SK-N-DZ (cell line): ENCODE measurements around the gene TNNT1.

Experiments
- DNase-seq: peaks from one replicate; pipeline ENCODE4 v3.0.0-alpha.2; 2015; ENCODE audit warnings: low spot score
- small RNA-seq, 2 experiments: library from RNA; depleted of rRNA; stranded (forward); fragments of <200 nt; gene quantifications; one replicate each; pipeline ENCODE3, GENCODE V24; 2014

The TNNT1 gene

DNA sequence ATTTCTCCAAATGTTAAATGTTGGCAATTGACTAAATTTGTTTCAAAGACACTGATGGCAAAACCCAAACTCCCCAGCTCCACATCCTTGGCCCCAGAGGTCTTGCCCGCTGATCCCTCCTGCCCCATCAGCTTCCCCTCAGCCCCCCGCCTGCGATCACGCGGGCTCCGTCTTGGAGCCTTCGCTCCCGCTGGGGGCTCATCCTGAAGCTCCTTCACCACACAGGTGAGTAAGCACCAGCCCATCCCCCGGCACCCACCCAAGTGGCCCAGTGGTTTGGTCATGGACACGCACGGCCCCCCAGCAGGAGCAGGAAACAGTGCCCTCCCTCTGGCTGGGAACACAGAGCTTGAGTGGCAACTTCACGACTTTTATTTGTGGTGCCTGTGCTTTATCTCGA lies 58.4 kb downstream of the TNNT1 start:
- DNase-seq: no peak

DNA sequence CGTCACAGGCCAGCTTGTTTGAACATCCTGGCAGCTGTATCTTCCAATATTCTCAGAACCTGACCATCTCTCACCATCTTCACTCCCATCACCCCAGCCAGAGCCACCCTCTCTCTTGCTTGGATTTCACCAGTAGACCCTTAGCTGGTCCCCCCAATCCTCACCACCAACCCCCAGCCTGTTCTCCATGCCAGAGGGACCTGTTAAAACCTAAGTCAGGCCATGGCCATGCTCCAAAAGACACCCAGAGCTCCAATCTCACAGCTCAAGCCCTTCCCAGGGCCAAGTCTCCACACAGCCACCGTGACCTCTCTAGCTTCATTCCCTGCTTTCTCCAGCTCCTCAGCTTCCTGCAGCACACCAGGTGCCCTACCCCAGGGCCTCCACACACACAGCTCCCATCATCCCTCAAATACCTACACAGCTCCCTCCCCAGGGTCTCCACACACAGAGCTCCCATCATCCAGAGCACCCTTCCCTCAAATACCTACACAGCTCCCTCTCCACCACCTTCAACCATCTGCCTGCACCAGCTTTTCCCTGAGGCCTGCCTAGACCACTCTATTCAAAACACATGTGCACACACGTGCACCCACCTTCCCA lies 59.6 kb downstream of the TNNT1 start:
- no peak for DNase-seq

DNA sequence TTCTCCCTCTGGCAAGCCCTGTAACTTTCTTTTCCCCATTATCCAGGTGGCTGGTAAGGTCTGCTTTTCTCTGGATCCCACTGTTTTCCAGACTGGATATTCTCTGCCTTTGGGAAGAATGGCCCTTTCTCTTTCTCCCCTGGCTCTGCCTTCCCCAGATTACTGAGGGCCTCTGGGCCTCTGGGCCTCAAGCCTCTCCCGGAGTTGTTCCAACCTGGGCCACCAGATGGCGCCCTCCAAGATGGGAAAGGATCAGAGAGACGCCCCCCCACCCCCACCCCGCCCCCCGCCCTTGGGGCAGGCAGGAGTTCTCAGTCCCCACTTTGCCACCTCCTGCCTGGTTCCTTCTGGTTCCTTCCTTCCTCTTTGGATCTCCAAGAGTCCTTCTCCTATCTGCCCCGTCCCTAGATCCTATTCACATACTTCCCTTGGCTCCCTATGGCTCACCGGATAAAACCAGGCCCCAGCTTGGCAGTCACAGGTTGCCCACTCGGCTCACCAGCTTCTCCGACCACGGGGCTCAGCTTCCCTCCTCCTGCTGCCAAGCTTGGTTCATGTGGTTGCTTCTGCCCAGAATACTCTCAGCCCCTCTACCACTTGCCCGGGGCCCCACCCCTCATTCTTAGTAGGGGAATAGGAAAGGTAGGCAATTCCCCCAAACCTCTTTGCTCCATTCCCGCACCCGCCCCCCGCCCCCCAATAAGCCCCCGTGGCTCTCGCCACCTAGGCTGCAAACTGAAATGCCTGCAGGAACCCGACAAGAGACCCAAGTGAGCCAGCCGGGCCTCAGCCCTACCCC lies 60.3 kb downstream of the TNNT1 start:
- peak; percentile 54 for DNase-seq

DNA sequence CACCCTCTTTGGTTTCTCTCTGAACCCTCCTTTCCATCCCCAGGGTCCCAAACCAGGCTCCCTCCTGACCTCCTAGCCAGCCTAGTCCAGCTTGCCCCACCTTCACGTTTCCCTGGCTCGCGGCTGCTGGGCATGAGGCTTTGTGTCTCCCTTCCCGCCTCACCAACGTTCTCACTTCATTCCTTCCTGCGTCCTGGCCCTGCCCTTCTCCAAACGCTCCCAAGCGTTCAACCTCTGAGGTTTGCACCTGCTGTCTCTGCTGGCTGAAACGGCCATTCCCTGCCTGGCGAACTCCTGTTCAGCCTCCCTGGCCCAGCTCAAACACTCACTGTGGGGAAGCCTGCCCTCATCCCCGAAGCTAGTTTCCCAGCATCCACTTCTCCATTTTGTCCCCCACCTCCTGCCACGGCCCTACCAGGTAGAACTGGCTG lies 61.0 kb downstream of the TNNT1 start:
- no peak for DNase-seq

DNA sequence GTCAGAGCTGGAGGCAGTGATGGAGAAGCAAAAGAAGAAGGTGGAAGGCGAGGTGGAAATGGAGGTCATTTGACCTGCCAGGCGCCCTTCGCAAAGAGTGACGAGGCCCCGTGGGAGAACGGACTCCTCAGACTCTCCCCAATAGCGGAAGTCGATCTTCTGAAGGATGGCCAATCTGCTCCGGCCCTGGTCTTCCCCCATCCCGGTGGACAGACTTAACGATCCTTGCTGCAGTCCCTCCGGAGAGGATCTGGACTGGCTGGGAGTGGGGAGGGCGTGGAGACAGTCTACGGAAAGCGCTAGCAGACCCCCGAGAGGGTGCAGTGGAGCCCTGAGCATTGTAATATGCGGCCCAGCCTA lies 61.5 kb downstream of the TNNT1 start:
- no peak for DNase-seq

DNA sequence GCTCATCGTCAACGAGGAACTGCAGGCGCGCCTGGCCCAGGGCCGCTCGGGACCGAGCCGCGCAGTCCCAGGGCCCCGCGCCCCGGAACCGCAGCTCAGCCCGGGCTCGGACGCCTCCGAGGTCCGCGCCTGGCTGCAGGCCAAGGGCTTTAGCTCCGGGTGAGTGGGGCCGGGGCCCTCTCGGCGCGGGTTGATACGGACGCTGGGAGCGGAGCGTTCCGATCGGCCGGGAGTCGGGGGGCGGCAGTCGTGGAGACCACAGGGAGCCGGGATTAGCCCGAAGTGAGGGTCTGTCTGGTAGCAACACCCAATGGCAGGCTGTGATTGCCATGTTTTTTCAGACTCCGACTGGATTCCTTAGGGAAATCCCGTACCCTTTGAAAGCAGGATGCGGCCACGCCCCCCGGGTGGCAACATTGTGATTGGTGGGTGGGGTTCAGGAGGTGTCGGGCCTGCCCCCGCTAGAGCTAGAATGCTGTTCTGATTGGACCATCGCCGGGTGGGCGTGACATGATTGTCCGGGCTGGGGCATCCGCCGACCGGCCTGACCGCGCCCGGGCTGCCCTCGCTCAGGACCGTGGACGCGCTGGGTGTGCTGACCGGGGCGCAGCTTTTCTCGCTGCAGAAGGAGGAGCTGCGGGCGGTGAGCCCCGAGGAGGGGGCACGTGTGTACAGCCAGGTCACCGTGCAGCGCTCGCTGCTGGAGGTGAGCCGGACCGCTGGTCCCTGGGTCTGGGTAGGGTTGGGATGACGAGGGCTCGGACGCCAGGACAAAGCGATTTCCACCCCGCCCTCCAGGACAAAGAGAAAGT lies 62.1 kb downstream of the TNNT1 start:
- DNase-seq: peak; percentile 87

DNA sequence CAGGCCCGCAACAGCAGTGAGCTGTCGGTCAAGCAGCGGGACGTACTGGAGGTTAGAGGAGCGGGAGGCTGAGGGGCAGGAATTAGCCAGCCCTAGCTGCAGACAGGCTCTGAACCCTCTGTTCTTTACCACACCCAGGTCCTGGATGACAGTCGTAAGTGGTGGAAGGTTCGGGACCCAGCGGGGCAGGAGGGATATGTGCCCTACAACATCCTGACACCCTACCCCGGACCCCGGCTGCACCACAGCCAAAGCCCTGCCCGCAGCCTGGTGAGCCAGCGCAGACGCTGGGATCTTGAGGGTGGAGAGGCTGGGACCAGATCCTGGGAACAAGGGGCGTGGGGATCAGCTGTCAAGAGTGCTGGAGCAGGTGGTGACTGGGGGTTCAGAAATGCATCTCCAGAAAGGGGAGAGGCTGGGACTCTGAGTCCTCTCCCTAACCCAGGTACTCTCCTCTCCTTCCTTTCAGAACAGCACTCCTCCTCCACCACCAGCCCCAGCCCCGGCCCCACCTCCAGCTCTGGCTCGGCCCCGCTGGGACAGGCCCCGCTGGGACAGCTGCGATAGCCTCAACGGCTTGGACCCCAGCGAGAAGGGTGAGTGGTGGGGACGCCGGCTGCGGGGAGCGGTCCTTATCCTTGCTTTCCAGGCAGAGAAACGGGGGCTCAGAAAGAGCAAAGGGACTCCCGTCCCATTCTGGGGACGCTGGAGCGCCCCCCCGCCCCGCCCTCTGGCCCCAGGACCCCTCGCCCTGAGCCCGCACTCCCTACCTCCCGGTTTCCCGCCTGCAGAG lies 62.9 kb downstream of the TNNT1 start:
- no peak for DNase-seq

DNA sequence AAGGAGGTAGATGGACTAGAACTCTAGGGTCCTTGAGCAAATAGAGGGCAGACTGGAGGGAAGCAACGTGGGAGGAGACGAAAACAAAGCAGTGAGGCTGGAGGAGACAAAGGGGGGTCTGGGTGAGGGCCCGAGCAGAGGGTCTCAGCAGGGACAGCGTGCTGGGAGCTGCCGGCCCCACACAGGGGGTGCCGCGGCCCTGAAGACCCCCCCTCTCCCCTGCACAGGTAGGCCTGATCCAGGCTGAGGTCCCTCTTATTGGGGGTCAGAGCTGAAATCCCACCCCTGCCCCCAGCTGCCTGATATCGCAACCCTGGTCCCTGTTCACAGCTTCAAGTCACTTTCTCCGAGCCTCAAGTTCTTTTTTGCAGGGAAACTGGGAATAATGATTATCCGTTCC lies 64.6 kb downstream of the TNNT1 start:
- DNase-seq: no peak

DNA sequence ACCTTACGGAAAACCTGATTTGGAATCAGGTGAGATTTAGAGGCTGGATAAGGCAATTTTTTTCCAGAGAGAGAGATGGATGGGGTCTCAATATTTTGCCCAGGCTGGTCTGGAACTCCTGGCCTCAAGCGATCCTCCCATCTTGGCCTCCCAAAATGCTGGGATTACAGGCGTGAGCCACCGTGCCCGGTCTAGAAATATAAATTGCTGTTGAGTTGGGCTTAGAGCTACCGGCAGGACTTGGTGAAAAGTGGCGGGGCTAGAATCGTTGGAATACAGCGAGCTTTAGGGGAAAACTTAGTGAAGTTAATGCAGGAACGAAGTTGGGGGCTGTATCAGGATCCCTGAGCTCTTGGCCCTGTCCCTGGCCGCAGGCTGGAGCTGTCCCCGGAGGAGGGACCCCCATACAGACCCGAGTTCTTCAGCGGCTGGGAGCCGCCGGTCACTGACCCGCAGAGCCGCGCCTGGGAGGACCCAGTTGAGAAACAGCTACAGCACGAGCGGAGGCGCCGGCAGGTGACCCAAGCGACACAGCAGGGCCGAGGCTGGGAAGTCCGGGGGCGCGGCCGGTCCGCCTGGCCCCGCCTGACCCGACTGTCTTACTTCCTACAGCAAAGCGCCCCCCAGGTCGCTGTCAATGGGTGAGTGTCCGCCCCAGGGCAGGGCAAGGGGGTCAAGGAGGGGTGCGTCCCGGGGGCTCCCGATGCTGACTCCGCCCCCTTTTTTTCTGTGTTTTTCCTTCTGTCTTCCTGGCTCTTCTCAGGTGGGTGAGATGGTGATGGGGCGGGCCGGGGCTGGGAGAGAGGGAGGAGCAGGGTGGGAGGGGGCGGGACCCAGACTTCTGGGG lies 65.8 kb downstream of the TNNT1 start:
- DNase-seq: no peak

Small RNAs within 50 kb of the gene (small RNA-seq; reads per million reads assigned to genes)
- gene MIR7975 (0.03 to 8.3 reads per million in 2 experiments), gene RF01210 (0 to 0.08 reads per million in 2 experiments)
